Heart right ventricle (tissue), 16 donors: ENCODE data around the gene MAPK10. TPM values are rescaled to one million over a fixed set of nuclear protein-coding genes. Genes with fewer than 3 reads are reported as not detected.

ENCODE experiments used
- ATAC-seq, 8 donors: fragments of 200-7000 bp; cut with Tn5 transposase; one replicate each; pipeline ENCODE4 v1.9.1; 2020; ENCODE audit warnings: mild to moderate bottlenecking in 8 of 8, moderate library complexity in 8 of 8, moderate number of reproducible peaks in 1 of 8
- DNase-seq, 2 donors: peaks; one replicate each; pipeline ENCODE4 v3.0.0-alpha.2; 2020
- H3K27ac ChIP-seq, 10 donors: fragments of 200-600 bp; sonication (generic) in 2 of 10; one replicate each; pipeline versions ENCODE4 v1.5.0 to v1.8.0; 2020 to 2022; ENCODE audit warnings: mild to moderate bottlenecking in 3 of 10
- H3K27me3 ChIP-seq, 7 donors: fragments of 200-600 bp; one replicate each; pipeline ENCODE4 v1.8.0; 2021 to 2022; ENCODE audit warnings: mild to moderate bottlenecking in 2 of 7
- H3K36me3 ChIP-seq, 9 donors: fragments of 200-600 bp; sonication (generic) in 1 of 9; one replicate each; pipeline versions ENCODE4 v1.5.0 to v1.8.0; 2020 to 2022; ENCODE audit warnings: mild to moderate bottlenecking in 2 of 9
- H3K4me1 ChIP-seq, 9 donors: fragments of 200-600 bp; sonication (generic) in 1 of 9; one replicate each; pipeline versions ENCODE4 v1.5.0 to v1.8.0; 2020 to 2022; ENCODE audit warnings: mild to moderate bottlenecking in 4 of 9
- H3K4me3 ChIP-seq, 10 donors: fragments of 200-600 bp; sonication (generic) in 2 of 10; one replicate each; pipeline versions ENCODE4 v1.5.0 to v1.8.0; 2020 to 2022; ENCODE audit warnings: mild to moderate bottlenecking in 7 of 10, moderate library complexity in 2 of 10
- H3K9me3 ChIP-seq, 11 donors: fragments of 200-600 bp in 10 of 11; sonication (generic) in 2 of 11; one replicate each; pipeline versions ENCODE4 v1.5.0 to v1.8.0; 2013 to 2022; ENCODE audit warnings: mild to moderate bottlenecking in 2 of 11, control low read depth in 1 of 11, moderate library complexity in 1 of 11
- CTCF ChIP-seq, 9 donors: fragments of 200-600 bp; sonication (generic) in 2 of 9; IDR thresholded peaks; one replicate each; pipeline versions ENCODE4 v1.5.0 to v1.8.0; 2021 to 2022; ENCODE audit warnings: antibody characterized with exemption in 9 of 9, mild to moderate bottlenecking in 5 of 9, moderate library complexity in 1 of 9
- WGBS, 2 donors: extraction: QIAGEN DNeasy Blood & Tissue Kit; methylation state at CpG; one replicate each; pipeline ENCODE4 v1.1.7; 2013; ENCODE audit warnings: inconsistent platforms in 1 of 2; 5-methylcytosine and 5-hydroxymethylcytosine counted together
- intact Hi-C, 10 donors: fragments of 100-400 bp; cut with DNase I; formaldehyde crosslinking; loops; one replicate each; pipeline versions ENCODE4 v1.11.1 to v1.14.2; 2022
- polyA plus RNA-seq, 2 donors: library from polyadenylated mRNA; stranded (reverse); fragments of 200-250 nt; gene quantifications; one replicate each; pipeline ENCODE4 v1.2.3, GENCODE V29; 2013
- total RNA-seq, 10 donors: library from RNA; stranded (reverse); fragmentation: NEBNext Ultra II Directional in 3 of 10; extraction: Animal tissue kit (Norgen Biotek cat#: 25700) in 3 of 10; gene quantifications; one replicate each; pipeline versions ENCODE4 v1.2.1 to v1.2.4, GENCODE V29; 2021 to 2023
- donor health status: Arrhythmogenic right ventricular cardiomyopathy.
- donor health status: ischemic (EF 13 %, LVEDD 7.1; RV severe dilation, severe dysfunction).
- donor health status: healthy with polysubstance abuse.
- donor health status: DM: no; HTN: yes; CAD: no.
- donor health status: DM: no; HTN: no; CAD: no.
- donor health status: ischemic (EF 25% LVEDD 6.9; RV normal size, moderate dysfunction).
- donor health status: ischemic (EF 25% LVEDD 5.7; RV mildly dilated, moderate dysfunction).
- donor health status: healthy.
- donor health status: DM: yes; HTN: yes; CAD: no.
- donor health status: Ischemic cardiomyopathy.
- donor health status: ischemic (EF 35%, LVEDD 5.7; RV mildly dilated, moderate dysfunction).
- donor health status: nonischemic (EF 11% LVEDD 7.7; RV severe dilation, severe dysfunction).
- donor health status: DM: yes; HTN: yes; CAD: no.
- donor health status: PGD.
- donor health status: ischemic (EF 29% LVEDD 5.4; RV normal size, mild dysfunction).
- donor health status: nonischemic (EF 23%, LVEDD 6.1; RV moderate dilation, normal function).

Gene MAPK10
- total and polyA plus RNA-seq, 12 donors = 0.94 to 5.9 (median 2.6) TPM

DNA sequence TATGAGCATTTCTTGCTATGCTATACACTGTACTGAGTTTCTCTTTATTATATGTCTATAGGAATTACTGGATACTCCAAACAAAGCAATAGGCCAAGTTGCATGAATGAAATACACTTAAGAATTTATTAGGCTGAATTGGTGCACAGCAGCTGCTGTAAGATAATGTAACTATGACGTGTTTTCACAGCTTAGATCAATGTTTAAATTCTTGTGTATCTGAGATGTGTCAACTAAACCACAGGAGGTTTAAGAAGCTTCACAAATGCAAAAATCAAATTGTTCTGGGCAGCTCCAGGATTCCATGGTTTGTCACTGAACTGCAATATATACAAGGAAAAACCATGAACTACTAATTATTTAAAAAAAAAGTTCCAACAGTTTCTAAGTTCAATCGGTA, 156.7 kb downstream of the MAPK10 start:
- WGBS, 2 donors = 80 to 82% methylated on average over 2 of the region's 2 CpGs
- Histone ChIP-seq H3K36me3 (no peaks in the 10 kb centered on the region), H3K9me3 (peaks cover 0 to 3% (median 0%) of the 10 kb centered on the region in 11 donors), H3K27ac (no peak overlapping the region), H3K27me3 (no peaks in the 10 kb centered on the region), H3K4me3 (no peak overlapping the region), H3K4me1 (no peaks in the 10 kb centered on the region)
- ATAC-seq = no peak
- no peak for TF ChIP-seq CTCF (IDR thresholded peaks at IDR 0.05)
- DNase-seq = no peak
- intact Hi-C loops = no loop called here

DNA sequence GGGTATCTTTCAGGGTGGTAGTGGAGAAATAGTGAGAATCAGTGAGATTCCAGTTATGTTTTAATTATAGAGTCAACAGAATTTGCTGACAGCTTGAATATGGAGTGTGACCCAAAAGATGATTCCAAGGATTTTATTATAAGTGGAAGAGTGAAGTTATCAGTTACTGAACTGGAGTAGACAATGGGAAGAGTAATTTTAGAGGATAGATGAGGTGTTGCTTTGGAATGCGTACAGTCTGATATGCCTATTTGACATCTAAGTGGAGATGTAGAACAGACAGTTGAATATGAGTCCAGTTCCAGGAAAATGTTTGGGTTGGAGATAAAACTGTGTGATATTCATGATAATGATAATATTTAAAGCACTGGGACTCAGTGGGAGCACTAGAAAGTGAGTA, 174.2 kb downstream of the MAPK10 start:
- 41 to 49% methylated on average over 1 of the region's 1 CpG for WGBS, 2 donors
- H3K27ac ChIP-seq = no peak overlapping the region
- no peaks in the 10 kb centered on the region for H3K36me3 ChIP-seq
- DNase-seq = no peak
- H3K4me3 ChIP-seq = no peak overlapping the region
- intact Hi-C loops = no loop called here
- TF ChIP-seq CTCF (IDR thresholded peaks at IDR 0.05) = no peak
- ATAC-seq = no peak
- no peaks in the 10 kb centered on the region for H3K4me1 ChIP-seq
- H3K27me3 ChIP-seq = no peaks in the 10 kb centered on the region
- H3K9me3 ChIP-seq = peaks cover 0 to 38% (median 16%) of the 10 kb centered on the region in 11 donors

DNA sequence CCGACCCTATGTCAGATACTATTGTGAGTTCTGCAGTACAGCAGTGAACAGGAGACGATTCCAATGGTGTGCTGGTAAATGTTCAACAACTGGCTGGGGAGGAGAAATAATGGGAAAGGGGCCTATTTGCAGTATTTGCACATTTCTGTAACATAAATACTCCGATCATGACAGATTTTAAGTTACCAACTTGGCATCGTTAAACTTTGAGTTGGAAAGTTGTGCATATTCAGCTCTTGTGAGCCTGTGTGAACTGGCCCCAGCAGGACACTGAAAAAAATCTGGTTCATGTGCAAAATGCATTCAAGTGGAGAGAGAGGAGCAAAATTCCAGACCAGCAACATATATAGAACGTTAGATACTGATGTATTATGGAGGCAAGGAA, 175.0 kb downstream of the MAPK10 start:
- Histone ChIP-seq H3K4me3 (no peak overlapping the region), H3K36me3 (no peaks in the 10 kb centered on the region), H3K4me1 (no peaks in the 10 kb centered on the region), H3K9me3 (peaks cover 0 to 38% (median 14%) of the 10 kb centered on the region in 11 donors), H3K27me3 (no peaks in the 10 kb centered on the region), H3K27ac (no peak overlapping the region)
- DNase-seq (no peak), ATAC-seq (no peak)
- intact Hi-C loops = no loop called here
- TF ChIP-seq CTCF (IDR thresholded peaks at IDR 0.05) = no peak
- 63 to 64% methylated on average over 5 of the region's 5 CpGs for WGBS, 2 donors

- H3K27me3 ChIP-seq = no peaks in the 10 kb centered on the region
- H3K27ac ChIP-seq = no peak overlapping the region
- DNase-seq (no peak), ATAC-seq (no peak)
- H3K4me3 ChIP-seq = no peak overlapping the region
- H3K9me3 ChIP-seq = peaks cover 0 to 38% (median 16%) of the 10 kb centered on the region in 11 donors
- intact Hi-C loops = no loop called here
- H3K36me3 ChIP-seq = no peaks in the 10 kb centered on the region
- WGBS, 2 donors = 77 to 83% methylated on average over 4 of the region's 4 CpGs
- H3K4me1 ChIP-seq = no peaks in the 10 kb centered on the region
- no peak for TF ChIP-seq CTCF (IDR thresholded peaks at IDR 0.05)
Measured at GRCh38 chr4:86184216-86184900, 175.5 kb downstream of the MAPK10 start.
